HPDE6-E6E7 (cell line): Measurements from ENCODE around the gene ZNF236.

Experiments
- DNase-seq: peaks from one replicate; pipeline ENCODE4 v3.0.0; 2011; ENCODE audit warnings: missing footprints; ENCODE audit errors: extremely low spot score

Gene ZNF236

GRCh38 chr18:76821356-76821874 is 942 bp upstream of the ZNF236 start:
- no peak for DNase-seq

- DNase-seq: no peak
Observed at GRCh38 chr18:76821875-76822505, 367 bp upstream of the ZNF236 start.

- no peak for DNase-seq
Observed at GRCh38 chr18:76823161-76823538, 793 bp downstream of the ZNF236 start.

GRCh38 chr18:76823587-76824011 is 1.2 kb downstream of the ZNF236 start:
- no peak for DNase-seq

- no peak for DNase-seq
Observed at GRCh38 chr18:76824145-76824676, 1.9 kb downstream of the ZNF236 start.

- DNase-seq: no peak
Observed at GRCh38 chr18:76824754-76825153, 2.4 kb downstream of the ZNF236 start.

GRCh38 chr18:76827205-76828200 is 5.1 kb downstream of the ZNF236 start:
- DNase-seq: no peak

- no peak for DNase-seq
Observed at GRCh38 chr18:76834379-76834778, 12.0 kb downstream of the ZNF236 start.

- DNase-seq: no peak
Observed at GRCh38 chr18:76835380-76835779, 13.0 kb downstream of the ZNF236 start.

- no peak for DNase-seq
Observed at GRCh38 chr18:76837071-76837470, 14.7 kb downstream of the ZNF236 start.

- no peak for DNase-seq
Observed at GRCh38 chr18:76838182-76838581, 15.8 kb downstream of the ZNF236 start.

- DNase-seq: no peak
Observed at GRCh38 chr18:76839086-76839794, 16.9 kb downstream of the ZNF236 start.

GRCh38 chr18:76842837-76843530 is 20.6 kb downstream of the ZNF236 start:
- DNase-seq: no peak

- no peak for DNase-seq
Observed at GRCh38 chr18:76844144-76844543, 21.8 kb downstream of the ZNF236 start.

GRCh38 chr18:76844742-76845477 is 22.6 kb downstream of the ZNF236 start:
- no peak for DNase-seq

GRCh38 chr18:76846217-76846616 is 23.9 kb downstream of the ZNF236 start:
- DNase-seq: no peak

GRCh38 chr18:76847916-76848315 is 25.6 kb downstream of the ZNF236 start:
- no peak for DNase-seq

- DNase-seq: no peak
Observed at GRCh38 chr18:76850112-76850511, 27.8 kb downstream of the ZNF236 start.

GRCh38 chr18:76855594-76855993 is 33.2 kb downstream of the ZNF236 start:
- no peak for DNase-seq

- no peak for DNase-seq
Observed at GRCh38 chr18:76857476-76857875, 35.1 kb downstream of the ZNF236 start.
